Measurements from ENCODE around the gene SQOR. TPM values are rescaled to one million over a fixed set of nuclear protein-coding genes. Genes with fewer than 3 reads are reported as not detected.

The SQOR gene
- total RNA-seq = 10 to 100 TPM; 66.6 to 96.3 (median 87.1) TPM

- H3K36me3 ChIP-seq = no peaks in the 10 kb centered on the region
- no peaks in the 10 kb centered on the region for H3K27me3 ChIP-seq
- peak within 1 kb of the TSS; percentile 82 to 88 for H3K4me3 ChIP-seq
- H3K9me3 ChIP-seq = no peaks in the 10 kb centered on the region
- WGBS, 2 donors (ENCODE audit: low coverage in 1 of 2) = 0 to 3% methylated on average over 11 of the region's 53 CpGs
- ATAC-seq = peak; percentile 92
- H3K4me1 ChIP-seq = peaks cover 0 to 48% (median 20%) of the 10 kb centered on the region in 3 donors
- peak within 1 kb of the TSS; percentile 86 to 96 (median 93) for H3K27ac ChIP-seq
- TF ChIP-seq, protein P1, sequence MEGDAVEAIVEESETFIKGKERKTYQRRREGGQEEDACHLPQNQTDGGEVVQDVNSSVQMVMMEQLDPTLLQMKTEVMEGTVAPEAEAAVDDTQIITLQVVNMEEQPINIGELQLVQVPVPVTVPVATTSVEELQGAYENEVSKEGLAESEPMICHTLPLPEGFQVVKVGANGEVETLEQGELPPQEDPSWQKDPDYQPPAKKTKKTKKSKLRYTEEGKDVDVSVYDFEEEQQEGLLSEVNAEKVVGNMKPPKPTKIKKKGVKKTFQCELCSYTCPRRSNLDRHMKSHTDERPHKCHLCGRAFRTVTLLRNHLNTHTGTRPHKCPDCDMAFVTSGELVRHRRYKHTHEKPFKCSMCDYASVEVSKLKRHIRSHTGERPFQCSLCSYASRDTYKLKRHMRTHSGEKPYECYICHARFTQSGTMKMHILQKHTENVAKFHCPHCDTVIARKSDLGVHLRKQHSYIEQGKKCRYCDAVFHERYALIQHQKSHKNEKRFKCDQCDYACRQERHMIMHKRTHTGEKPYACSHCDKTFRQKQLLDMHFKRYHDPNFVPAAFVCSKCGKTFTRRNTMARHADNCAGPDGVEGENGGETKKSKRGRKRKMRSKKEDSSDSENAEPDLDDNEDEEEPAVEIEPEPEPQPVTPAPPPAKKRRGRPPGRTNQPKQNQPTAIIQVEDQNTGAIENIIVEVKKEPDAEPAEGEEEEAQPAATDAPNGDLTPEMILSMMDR (IDR thresholded peaks at IDR 0.05) = peak in 1 of 4 experiments; percentile 26
- peak; percentile 89 for TF ChIP-seq POLR2AphosphoS5 (IDR thresholded peaks at IDR 0.05)
- TF ChIP-seq EP300 (IDR thresholded peaks at IDR 0.05) = no peak
- peak; percentile 62 to 81 for TF ChIP-seq POLR2A (IDR thresholded peaks at IDR 0.05)
These were observed at the start of gene SQOR for GRCh38 chr15:45634432-45635190. TSS of gene SQOR (plus strand) at chr15:45635029. CDS start at chr15:45658924, 23,895 bp downstream.

- Histone ChIP-seq H3K4me3 (no peak overlapping the region), H3K36me3 (no peaks in the 10 kb centered on the region), H3K4me1 (peaks cover 14 to 39% (median 26%) of the 10 kb centered on the region in 3 donors), H3K27ac (no peak overlapping the region), H3K27me3 (no peaks in the 10 kb centered on the region), H3K9me3 (no peaks in the 10 kb centered on the region)
- TF ChIP-seq POLR2A (IDR thresholded peaks at IDR 0.05) (no peak), EP300 (IDR thresholded peaks at IDR 0.05) (no peak), POLR2AphosphoS5 (IDR thresholded peaks at IDR 0.05) (no peak)
- TF ChIP-seq, protein P1 (IDR thresholded peaks at IDR 0.05) = no peak
- WGBS, 2 donors (ENCODE audit: low coverage in 1 of 2) = 43 to 50% methylated on average over 1 to 3 of the region's 7 CpGs
- no peak for ATAC-seq
These were observed 49.6 kb upstream of the SQOR start for GRCh38 chr15:45585069-45585791.

- H3K27ac ChIP-seq = peak overlapping the region; percentile 92 to 97 (median 96)
- TF ChIP-seq EP300 (IDR thresholded peaks at IDR 0.05) (no peak), POLR2A (IDR thresholded peaks at IDR 0.05) (no peak), POLR2AphosphoS5 (IDR thresholded peaks at IDR 0.05) (no peak)
- TF ChIP-seq, protein P1 (IDR thresholded peaks at IDR 0.05) = no peak
- peak overlapping the region; percentile 63 to 76 for H3K4me3 ChIP-seq
- no peaks in the 10 kb centered on the region for H3K27me3 ChIP-seq
- peaks cover 14 to 47% (median 30%) of the 10 kb centered on the region in 3 donors for H3K4me1 ChIP-seq
- 57 to 71% methylated on average over 2 to 3 of the region's 3 CpGs for WGBS, 2 donors (ENCODE audit: low coverage in 1 of 2)
- H3K9me3 ChIP-seq = no peaks in the 10 kb centered on the region
- ATAC-seq = no peak
- H3K36me3 ChIP-seq = no peaks in the 10 kb centered on the region
These were observed 48.7 kb upstream of the SQOR start for GRCh38 chr15:45586125-45586524.

- peak overlapping the region; percentile 92 to 97 (median 96) for H3K27ac ChIP-seq
- no peak for TF ChIP-seq EP300 (IDR thresholded peaks at IDR 0.05)
- TF ChIP-seq POLR2AphosphoS5 (IDR thresholded peaks at IDR 0.05) = no peak
- TF ChIP-seq, protein P1 (IDR thresholded peaks at IDR 0.05) = no peak
- WGBS, 2 donors (ENCODE audit: low coverage in 1 of 2) = 3 to 7% methylated on average over 3 to 14 of the region's 14 CpGs
- H3K9me3 ChIP-seq = no peaks in the 10 kb centered on the region
- peak overlapping the region; percentile 63 to 76 for H3K4me3 ChIP-seq
- peaks cover 14 to 52% (median 30%) of the 10 kb centered on the region in 3 donors for H3K4me1 ChIP-seq
- H3K36me3 ChIP-seq = no peaks in the 10 kb centered on the region
- ATAC-seq = no peak
- H3K27me3 ChIP-seq = no peaks in the 10 kb centered on the region
These were observed 48.2 kb upstream of the SQOR start for GRCh38 chr15:45586601-45587094.

All from gastroesophageal sphincter (tissue), 4 donors.